Measurements from ENCODE around the gene OAS2.
A peak's percentile ranks its signal among the peaks of the same experiment; 100 is the strongest.

Gene OAS2

DNA sequence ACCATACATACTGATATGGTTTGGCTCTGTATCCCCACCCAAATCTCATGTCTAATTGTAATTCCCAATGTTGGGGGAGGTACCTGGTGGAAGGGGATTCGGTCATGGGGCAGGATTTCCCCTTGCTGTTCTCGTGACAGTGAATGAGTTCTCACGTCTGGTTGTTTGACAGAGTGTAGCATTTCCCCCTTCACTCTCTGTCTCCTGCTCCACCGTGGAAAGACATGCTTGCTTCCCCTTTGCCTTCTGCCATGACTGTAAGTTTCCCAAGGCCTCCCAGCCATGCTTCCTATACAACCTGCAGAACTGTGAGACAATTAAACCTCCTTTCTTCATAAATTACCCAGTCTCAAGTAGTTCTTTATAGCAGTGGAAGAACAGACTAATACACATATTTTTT is 49.4 kb downstream of the OAS2 start:
- no peak for DNase-seq

DNA sequence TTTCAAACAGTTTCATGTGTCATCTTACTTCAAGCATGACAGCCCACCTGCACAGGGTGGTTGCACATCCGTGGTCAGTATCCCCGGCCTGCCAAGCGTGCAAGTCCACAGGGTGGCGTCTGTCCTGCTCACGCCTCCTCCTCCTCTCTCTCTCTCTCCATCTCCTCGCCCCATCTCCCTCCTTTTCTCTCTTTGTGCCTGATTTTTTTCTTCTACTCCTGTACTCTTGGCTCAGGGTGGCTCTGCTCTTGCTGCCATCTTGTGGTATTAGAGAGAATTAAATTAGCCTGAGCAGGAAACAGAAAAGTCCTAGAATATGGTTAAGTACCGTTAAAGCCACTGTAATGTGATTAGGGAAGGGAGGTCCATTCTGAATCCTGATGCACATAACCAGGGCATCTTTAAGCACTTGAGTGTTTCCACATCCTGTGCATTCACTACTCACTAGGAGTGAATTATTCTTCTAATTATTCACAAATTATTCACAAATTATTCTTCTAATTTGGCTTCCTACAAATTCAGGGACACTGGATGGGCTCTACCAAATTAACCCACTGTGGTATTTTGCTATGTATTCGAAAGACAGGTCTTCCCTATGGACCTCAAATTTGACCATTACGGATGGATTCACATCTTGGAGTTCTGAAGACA is 52.7 kb downstream of the OAS2 start:
- peak in 1 of 5 experiments; percentile 24 for DNase-seq

DNA sequence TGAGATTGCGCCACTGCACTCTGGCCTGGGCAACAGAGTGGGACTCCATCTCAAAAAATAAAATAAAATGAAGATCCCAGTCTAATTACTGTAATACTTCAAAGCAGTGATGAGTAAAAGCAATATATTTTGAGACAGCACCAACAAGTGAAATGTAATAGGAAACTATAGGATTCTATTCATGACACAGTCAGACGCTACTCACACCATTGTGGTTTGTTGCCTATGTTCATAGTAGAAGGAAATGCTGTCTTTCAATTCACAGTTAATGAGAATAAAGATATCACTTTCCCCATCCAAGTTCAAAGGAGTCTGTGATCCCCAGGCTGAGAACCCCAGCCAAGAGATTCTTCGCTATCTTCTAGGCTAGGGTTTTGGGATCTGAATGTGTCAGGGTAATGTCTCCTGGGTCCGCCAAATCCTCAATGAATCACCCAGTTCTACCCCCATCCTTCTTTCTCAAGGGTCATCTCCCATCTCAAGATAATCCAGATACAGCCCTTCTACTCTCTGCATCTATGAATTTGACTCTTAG is 61.7 kb downstream of the OAS2 start:
- no peak for DNase-seq

DNA sequence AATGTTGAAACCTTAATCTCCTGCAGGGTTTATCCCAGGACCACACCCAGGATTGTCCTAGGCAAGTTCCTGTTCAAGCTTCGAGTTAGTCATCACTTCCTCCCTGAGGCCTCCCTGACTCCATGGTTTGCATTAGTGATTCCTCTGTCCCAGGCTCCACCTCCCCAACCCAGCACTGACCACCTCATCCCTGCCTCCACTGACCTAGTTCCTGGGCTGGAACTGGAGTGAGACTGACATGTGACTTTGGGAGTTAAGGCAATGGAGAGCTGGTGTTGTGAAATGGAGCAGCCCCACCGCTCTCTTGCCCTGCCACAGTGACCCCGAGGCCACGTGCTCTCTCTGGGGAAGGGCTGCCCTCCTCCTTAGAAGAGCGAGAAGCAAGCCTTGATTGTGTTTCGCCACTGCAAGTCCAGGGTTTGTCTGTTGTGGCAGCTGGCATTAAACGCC is 62.4 kb downstream of the OAS2 start:
- DNase-seq = no peak

DNA sequence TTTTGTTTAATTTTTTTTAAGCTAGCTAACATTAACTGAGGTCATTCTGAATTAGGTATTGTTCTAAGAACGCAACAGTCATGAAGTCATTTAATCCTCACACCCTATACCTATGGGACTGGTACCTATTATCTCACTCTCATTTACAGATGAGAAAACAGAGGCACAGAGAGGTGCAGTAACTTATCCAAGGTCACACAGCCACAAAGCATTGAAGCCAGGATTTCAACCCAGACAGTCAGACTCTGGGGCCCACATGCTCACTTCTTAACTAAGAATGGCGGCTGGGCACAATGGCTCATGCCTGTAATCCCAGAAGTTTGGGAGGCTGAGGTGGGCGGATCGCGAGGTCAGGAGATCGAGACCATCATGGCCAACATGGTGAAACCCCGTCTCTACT is 63.2 kb downstream of the OAS2 start:
- no peak for DNase-seq

DNA sequence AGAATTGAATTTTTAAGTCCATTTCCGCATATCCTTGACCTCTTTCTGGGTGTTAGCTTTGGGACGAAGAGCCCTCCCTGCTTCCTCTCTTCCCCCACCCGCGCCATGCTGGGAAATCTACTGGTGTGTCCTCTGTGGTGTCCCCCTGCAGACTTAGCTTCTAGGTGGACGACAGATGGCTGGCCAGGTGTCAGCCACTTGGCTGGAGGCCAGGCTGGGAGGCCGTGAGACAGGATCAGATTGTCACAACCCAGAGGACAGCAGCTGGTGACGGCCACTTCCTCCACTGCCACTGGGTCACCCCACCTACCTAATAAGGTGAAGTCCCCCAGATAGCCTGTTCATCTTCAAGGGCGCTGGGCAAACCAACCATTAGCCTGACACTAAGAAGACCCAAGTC is 64.9 kb downstream of the OAS2 start:
- DNase-seq = no peak

DNA sequence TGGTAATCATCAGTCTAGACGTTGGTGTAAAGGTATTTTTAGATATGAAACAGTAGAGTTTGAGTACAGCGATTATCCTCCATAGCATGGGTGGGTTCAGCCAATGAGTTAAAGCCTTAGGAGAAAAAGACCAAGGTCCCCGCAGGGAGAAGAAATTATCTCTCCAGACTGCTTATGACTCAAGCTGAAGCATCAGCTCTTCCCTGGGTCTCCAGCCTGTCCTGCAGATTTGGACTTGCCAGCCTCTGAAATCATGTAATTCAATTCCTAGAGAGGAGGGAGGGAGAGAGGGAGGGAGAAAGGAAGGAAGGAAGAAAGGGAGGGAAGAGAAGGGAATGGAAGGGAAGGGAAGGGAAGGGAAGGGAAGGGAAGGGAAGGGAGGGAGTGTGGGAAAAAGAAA is 66.2 kb downstream of the OAS2 start:
- no peak for DNase-seq

DNA sequence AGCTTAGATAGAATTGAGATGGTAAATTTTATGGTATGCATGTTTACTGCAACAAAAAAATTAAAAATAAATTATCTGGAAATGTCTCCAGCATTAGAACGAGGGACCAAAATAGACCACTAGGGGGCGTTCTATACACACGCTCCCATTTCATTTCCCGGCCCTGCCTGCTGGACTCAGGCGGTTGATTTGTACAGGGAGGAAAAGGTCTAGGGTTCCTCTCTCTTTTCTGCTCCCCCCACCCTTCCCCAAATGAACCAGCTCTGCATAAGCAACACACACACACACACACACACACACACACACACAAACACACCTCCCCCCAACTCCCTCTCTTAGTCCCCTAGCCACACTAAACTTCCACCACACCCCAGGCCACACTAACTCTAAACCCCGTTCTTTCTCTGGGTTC is 70.4 kb downstream of the OAS2 start:
- DNase-seq = peak in 3 of 5 experiments; percentile 45 to 59 (median 47)

DNA sequence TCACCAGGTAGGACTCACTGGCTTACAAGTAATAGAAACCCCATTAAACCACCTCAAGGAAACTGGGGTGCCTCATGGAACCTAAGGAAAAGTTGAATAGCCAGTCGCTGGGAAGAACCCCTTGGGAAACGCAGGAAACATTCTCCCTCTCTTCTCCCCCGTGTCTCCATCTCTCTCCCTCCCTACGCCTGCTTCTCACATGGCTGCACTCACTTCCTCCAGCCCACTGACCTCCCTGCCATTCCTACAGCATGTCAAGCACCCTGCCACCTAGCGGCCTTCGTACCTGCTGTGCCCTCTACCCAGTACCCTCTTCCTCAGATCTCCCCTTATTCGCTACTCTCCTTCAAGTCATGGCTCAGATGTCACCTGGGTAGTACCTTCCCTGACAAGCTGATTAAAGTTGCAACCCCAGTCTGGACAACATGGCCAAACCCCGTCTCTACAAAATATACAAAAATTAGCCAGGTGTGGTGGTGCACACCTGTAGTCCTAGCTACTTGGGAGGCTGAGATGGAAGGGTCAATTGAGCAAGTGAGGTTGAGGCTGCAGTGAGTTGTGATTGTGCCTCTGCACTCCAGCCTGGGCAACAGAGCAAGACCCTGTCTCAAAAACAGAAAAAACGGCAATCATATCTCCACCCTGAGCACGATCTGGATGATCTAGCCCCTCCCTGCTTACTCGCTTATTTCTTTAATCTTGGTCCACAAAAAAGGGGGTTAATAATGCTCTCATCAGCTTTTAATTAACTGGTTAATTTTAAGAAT is 71.8 kb downstream of the OAS2 start:
- DNase-seq = no peak

DNA sequence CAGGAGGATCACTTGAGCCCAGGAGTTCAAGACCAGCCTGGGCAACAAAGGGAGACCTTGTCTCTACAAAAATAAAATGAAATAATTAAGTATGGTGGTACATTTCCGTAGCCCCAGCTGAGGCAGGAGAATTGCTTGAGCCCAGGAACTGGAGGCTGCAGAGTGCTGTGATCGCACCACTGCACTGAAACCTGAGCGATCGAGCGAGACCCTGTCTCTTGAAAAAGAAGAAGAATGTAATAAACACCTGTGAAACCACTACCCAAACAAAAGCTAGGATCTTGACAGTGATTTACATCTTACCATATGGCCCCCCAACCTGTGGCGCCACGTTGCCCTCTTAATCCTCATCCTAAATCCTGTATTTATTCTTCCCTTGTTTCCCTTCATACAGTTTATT is 72.5 kb downstream of the OAS2 start:
- DNase-seq = no peak

DNA sequence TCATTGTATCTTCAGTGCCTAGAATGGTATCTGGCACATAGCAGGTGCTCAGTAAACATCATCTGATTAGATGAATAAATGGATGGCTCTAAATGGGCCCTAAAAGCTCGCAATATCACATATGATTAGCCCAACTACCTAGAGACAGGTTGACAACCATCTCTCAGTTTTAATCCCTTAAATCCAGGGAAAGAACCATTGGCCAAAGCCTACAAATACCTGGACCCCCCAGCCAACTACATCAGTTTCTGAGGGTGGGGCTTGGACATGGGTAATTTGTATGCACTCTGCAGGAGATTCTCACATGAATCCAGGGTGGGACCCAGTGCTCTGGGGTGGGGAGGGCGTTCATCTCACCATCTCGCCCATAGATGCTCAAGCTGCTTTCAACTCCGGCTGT is 73.4 kb downstream of the OAS2 start:
- DNase-seq = no peak

DNA sequence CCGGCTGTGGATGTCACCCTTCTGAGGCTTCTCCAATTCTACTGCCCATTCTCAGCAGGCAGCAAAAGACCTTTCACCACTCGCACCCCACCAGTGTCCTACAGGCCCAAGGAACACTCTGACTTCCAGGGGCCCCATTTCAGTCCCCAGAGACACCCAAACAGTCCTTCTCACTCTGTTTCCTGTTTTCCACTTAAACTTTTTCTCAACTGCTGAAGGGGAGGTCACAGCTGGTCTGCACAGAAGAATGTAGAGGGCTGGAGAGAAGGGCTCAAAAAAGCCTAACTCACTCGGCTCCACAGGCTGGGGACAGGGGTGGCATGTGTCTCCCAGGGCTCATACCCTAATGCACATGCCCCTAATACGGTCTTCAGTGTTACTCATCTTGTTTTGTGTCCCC is 74.0 kb downstream of the OAS2 start:
- no peak for DNase-seq

DNA sequence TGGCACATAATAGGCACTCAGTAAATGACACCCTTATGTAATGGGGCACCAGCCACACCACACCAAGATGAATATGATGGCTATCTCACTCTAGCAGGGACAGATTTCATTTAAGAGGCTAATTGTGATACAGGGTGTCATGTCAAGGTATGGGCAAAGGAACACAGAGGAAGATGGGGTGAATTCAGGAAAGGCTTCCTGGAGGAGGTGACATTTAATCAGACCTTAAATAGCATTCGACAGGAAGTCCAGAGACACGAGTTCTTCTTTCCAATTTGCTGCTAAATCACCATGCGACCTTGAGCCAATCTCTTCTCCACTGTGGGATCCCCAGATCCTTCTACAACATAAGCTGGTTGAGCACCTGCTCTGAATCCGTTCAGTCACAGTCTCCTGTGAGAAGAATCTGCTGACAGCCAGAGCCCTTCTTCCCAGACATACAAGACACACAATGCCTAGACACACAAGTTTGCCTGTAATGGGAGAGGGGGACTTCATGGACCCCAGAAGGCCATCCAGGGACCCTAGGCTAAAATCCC is 76.7 kb downstream of the OAS2 start:
- no peak for DNase-seq

DNA sequence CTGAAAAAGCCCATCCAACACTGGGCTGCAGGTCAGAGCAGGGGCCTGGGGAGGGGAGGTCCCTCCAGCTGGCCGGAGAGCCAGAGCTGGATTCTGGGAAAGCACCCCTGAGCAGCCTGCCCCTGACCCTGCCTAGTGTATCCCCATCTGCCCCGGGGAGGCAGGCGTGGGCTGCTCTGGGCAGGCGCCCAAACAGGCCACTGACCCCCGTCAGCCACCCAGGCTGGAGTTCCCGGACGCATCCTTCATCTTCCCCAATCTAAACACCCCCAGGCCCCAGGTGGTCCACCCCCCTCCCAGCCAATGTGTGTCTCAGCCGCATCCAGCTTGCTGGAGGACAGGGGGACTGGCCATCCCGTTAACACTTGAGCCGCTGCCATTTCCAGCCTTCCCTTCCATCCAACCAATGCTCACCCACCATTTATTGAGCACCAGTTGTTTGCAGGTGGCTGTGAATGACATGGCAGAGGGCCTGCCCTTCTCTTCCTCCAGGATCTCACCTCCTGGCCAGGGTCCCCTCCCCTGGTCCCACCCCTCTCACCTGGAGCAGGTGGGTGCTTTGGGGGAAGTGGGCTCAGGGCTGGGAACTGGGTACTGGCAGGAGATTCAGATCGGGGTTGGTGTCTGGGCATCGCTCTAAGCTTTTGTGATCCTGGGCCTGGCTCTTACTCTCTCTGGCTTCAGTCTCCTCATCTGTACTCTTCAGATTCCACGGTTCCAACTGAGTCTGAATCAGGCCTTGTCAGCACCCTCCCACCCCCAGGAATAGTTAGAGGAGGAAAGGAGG is 77.5 kb downstream of the OAS2 start:
- no peak for DNase-seq

DNA sequence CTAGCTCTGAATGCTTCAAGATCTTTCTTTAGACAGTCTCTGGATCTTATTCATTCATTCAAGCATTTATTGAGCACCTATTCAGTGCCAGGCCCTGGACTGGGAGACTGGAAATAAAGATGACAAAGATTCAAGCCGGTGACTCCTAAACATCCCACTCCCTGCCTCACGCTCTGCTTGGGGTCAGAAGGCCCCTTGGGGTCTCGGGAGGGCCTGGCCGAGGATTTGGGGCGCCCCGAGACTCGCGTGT is 78.0 kb downstream of the OAS2 start:
- no peak for DNase-seq

DNA sequence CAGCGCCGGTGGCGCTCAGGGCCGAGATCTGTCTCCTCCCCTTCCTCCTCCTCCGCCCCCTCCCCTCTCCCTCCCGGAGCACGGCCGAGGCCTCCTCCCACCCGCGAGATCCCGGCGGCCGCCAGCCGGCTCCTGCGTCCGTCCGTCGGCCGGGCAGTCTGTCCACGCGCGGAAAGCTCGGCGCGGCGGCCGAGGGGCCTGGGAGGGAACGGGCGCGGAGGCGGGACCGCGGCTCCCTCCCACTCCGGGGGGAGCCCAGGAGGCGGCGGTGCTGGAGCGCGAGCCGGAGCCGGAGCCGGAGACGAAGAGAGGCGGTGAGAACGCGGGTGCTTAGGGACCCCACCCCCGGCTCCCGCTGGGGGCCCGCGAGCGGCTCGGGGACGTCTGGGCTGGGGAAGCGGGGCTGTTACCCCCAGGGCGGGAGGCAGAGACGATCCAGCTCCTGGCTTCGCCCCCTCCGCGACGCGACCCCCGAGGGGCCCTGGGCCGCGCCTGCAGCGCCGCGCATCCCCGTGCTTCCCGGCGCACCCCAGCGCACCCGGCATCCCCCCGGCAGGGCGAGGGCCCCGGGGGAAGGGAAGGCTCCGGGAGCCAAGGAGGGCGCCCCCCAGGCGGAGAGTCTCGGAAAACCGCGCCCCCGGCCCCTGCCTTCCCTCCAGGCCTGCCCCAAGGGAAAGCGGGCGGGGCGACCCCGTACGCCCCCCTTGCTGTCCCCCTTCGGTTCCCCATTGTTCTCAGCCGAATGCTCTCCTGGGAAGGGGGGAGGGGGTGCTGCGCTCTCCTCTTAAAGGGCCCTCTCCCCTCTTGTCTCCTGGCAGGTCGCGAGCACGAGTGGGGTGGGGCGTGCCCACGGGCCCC is 78.5 kb downstream of the OAS2 start, which contains the start of gene DTX1:
DTX1 (plus strand) TSS at position 100 of the 858 bp plus-strand sequence. CDS start 1,463 bp downstream, outside the sequence.
- peak in 3 of 5 experiments; percentile 8 to 25 (median 24) for DNase-seq

DNA sequence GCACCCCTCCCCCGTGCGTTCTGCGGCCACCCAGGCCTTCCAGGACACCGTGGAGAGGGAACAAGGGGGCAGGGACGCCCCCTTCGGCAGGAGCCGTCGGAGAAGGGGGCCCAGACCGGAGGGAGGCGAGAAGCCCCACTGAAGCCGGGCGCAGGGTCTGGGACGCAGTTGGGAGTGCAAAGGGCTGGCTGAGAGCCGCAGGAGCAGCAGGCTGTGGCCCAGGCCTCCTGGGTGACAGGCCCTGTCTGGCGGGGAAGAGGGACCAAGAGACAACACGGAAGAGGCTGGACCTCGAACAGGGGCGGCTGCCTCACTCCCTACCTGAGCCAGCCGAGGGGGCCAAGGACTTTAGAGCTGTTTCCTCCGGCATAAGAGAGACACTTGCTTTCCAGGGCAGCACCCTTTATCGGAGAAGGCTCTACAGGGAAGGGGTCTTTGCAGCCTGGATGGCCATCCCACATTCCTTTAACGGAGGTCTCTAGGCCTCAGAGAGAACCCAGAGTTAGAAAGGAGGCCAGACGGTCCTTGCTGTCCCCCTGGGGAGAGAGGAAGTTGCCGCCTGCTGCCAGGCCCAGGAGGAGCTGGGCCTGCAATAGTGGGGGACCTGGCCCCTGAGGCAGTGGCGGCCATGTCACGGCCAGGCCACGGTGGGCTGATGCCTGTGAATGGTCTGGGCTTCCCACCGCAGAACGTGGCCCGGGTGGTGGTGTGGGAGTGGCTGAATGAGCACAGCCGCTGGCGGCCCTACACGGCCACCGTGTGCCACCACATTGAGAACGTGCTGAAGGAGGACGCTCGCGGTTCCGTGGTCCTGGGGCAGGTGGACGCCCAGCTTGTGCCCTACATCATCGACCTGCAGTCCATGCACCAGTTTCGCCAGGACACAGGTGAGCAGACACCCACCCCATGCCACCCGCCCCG is 79.5 kb downstream of the OAS2 start:
- DNase-seq = no peak

DNA sequence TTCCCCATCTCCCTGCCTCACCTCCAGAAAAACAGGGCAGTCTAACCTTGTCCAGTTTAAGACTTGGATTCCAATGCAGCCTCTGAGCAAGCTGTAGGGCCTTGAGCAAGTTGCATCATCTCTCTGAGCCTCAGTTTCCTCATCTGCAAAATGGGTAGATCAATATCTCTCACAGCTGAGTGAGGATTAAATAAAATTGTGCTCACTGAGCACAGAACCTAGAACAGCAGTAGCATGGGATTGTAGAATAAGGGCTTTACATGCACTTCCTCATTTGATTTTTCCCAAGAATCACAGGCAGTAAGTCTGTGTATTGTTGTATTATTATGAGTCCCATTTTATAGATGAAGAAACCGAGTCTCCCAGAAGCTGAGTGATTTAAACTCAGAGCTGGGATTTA is 80.2 kb downstream of the OAS2 start:
- DNase-seq = no peak

DNA sequence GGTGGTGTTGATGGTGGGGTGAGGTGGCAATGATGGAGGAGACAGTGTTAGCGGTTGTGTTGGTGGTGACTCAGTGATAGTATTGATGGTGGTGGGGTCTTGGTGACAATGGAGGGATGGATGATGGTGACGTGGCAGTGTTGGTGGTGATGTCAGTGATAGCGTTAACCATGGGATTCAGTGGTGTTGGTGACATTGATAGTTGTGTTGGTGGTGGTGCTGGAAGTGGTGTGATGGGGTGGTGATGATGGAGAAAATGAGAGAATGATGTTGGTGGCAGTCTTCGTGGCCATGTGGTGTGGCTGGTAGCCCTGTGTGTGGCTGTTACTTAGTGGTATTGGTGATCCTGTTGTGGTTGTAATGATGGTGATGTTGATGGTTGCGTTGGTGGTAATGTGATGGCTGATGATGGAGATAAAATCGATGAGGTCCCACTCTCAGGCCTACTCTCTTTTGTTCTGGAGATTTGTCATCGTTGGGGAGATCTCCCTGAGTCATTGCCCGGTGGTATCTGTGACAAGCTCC is 80.8 kb downstream of the OAS2 start:
- DNase-seq = peak in 1 of 5 experiments; percentile 6

DNA sequence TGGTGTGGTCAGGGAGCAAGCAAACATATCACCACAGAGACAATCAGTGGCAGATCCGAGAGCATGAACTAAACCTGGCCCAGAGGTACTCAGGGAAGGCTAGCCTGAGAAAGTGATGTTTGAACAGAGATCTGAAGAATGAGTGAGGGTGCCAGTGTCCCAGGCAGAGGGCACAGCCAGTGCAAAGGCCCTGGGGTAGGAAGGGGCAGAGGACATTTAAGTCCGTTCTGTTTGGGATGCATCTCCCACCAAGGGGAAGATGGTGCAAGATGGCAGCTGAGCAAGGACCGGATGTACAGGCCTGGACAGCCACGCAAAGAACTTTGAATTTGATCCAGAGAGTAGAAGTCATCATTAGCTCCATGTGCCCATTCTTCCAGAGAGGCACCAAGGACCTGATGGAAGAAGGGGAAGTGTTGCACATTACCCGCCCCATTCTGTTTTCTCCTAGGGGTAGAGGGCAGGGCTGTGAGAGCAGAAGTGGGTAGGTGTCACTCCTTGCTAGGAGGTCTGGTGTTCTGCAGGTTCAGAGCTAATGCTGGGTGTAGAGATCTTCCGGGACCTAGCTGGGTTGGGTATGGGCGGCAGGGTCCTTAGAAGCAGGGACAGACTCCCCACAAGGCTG is 82.1 kb downstream of the OAS2 start:
- DNase-seq = no peak

Measured in T-helper 2 cell (primary cell).